Lung (tissue), 12 donors: ENCODE results near the gene MAP2. TPM values are rescaled to one million over a fixed set of nuclear protein-coding genes. Genes with fewer than 3 reads are reported as not detected.
"Not testable (repeated sequence)": the region's sequence is repeated elsewhere in the genome, so short reads cannot be mapped to it uniquely, and the experiment has no call there.

Source experiments
- ATAC-seq: fragments of 200-7000 bp; cut with Tn5 transposase; one replicate; pipeline ENCODE4 v1.9.1; 2020; ENCODE audit warnings: moderate number of reproducible peaks; ENCODE audit not compliant: insufficient read depth, low FRiP score
- DNase-seq, 3 donors: peaks; one replicate each; pipeline ENCODE4 v3.0.0-alpha.2; 2013 to 2017
- H3K27ac ChIP-seq, 2 donors: one replicate each; pipeline ENCODE4 v1.5.1; 2013; ENCODE audit warnings: mild to moderate bottlenecking in 2 of 2, moderate library complexity in 2 of 2, control low read depth in 1 of 2, inconsistent platforms in 1 of 2, low read depth in 1 of 2, low read length in 1 of 2
- H3K27me3 ChIP-seq, 3 donors: one replicate each; pipeline ENCODE4 v1.5.1; 2013; ENCODE audit warnings: low read length in 2 of 3; ENCODE audit not compliant: control insufficient read depth in 3 of 3, insufficient read depth in 3 of 3
- H3K36me3 ChIP-seq, 4 donors: one replicate each; pipeline ENCODE4 v1.5.1; 2013; ENCODE audit warnings: low read length in 4 of 4, mild to moderate bottlenecking in 1 of 4, moderate library complexity in 1 of 4; ENCODE audit not compliant: control insufficient read depth in 4 of 4, insufficient read depth in 4 of 4
- H3K4me1 ChIP-seq, 5 donors: one replicate each; pipeline ENCODE4 v1.5.1; 2013; ENCODE audit warnings: low read length in 5 of 5, mild to moderate bottlenecking in 2 of 5, moderate library complexity in 1 of 5; ENCODE audit not compliant: control insufficient read depth in 5 of 5, insufficient read depth in 5 of 5
- H3K4me3 ChIP-seq: one replicate; pipeline ENCODE4 v1.5.1; 2013; ENCODE audit warnings: mild to moderate bottlenecking, control low read depth, moderate library complexity
- H3K9ac ChIP-seq, 2 donors: one replicate each; pipeline ENCODE4 v1.5.1; 2013; ENCODE audit warnings: low read length in 2 of 2, control low read depth in 1 of 2; ENCODE audit not compliant: insufficient read depth in 1 of 2
- H3K9me3 ChIP-seq, 4 donors: one replicate each; pipeline ENCODE4 v1.5.1; 2013; ENCODE audit warnings: low read length in 3 of 4, mild to moderate bottlenecking in 1 of 4, moderate library complexity in 1 of 4; ENCODE audit not compliant: control insufficient read depth in 4 of 4, insufficient read depth in 3 of 4
- WGBS, 2 donors: extraction: QIAGEN DNeasy Blood & Tissue Kit; methylation state at CpG; one replicate each; pipeline ENCODE4 v1.1.7; 2013; 5-methylcytosine and 5-hydroxymethylcytosine counted together
- polyA plus RNA-seq, 2 donors: library from polyadenylated mRNA; stranded (reverse); fragments of 200-250 nt; gene quantifications; one replicate each; pipeline ENCODE4 v1.2.1, GENCODE V29; 2013
- total RNA-seq, 2 donors: library from RNA; depleted of rRNA in 1 of 2; stranded (reverse); fragments of >200 nt in 1 of 2; gene quantifications; one replicate each; pipeline ENCODE4 v1.2.1, GENCODE V29; 2014 to 2021
- TF ChIP-seq, protein P1 (sequence below): IDR thresholded peaks from 2 replicates; pipeline ENCODE4 v1.5.1; 2012; ENCODE audit warnings: mild to moderate bottlenecking; ENCODE audit errors: control extremely low read depth, extremely low read depth
- donor health status: control.
- donor health status: control.
- donor health status: Bipolar disorder and iron deficiency.
- donor health status: healthy.
- donor health status: DM: yes; HTN: yes; CAD: no.

MAP2 gene
- total and polyA plus RNA-seq, 4 donors: 6.5 to 18.7 (median 9.6) TPM

DNA sequence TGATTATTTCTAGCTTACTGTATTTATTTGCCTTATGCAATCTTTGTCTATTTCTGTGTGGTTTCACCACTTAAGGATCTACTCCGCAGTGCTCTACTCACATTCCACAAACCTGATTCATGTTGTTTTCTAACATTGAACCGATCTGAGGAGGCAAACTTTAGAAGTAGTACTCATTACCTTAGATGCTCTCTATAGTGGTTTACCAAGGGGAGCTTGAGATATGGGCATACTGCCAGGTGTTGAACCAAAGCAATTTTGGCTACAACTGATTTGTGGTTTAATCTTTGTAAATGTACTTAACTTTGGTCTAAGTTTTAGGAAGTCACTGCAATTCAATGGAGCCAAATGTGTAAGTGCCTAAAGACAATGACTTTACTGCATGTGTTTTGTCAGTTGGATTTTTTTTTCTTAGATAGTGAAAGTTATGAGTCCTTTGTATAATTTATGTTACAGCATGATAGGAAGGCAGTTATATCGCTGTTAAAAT is 50.1 kb downstream of the MAP2 start:
- Histone ChIP-seq H3K27ac (no peak overlapping the region), H3K4me1 (peaks cover 0 to 9% (median 0%) of the 10 kb centered on the region in 5 donors), H3K9me3 (no peaks in the 10 kb centered on the region), H3K9ac (no peak overlapping the region), H3K27me3 (no peaks in the 10 kb centered on the region), H3K4me3 (no peak overlapping the region), H3K36me3 (no peaks in the 10 kb centered on the region)
- peak in 2 of 3 donors; percentile 8 to 43 for DNase-seq
- ATAC-seq: peak; percentile 87
- TF ChIP-seq, protein P1, sequence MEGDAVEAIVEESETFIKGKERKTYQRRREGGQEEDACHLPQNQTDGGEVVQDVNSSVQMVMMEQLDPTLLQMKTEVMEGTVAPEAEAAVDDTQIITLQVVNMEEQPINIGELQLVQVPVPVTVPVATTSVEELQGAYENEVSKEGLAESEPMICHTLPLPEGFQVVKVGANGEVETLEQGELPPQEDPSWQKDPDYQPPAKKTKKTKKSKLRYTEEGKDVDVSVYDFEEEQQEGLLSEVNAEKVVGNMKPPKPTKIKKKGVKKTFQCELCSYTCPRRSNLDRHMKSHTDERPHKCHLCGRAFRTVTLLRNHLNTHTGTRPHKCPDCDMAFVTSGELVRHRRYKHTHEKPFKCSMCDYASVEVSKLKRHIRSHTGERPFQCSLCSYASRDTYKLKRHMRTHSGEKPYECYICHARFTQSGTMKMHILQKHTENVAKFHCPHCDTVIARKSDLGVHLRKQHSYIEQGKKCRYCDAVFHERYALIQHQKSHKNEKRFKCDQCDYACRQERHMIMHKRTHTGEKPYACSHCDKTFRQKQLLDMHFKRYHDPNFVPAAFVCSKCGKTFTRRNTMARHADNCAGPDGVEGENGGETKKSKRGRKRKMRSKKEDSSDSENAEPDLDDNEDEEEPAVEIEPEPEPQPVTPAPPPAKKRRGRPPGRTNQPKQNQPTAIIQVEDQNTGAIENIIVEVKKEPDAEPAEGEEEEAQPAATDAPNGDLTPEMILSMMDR: no peak
- 10 to 24% methylated on average over 3 of the region's 3 CpGs for WGBS, 2 donors

DNA sequence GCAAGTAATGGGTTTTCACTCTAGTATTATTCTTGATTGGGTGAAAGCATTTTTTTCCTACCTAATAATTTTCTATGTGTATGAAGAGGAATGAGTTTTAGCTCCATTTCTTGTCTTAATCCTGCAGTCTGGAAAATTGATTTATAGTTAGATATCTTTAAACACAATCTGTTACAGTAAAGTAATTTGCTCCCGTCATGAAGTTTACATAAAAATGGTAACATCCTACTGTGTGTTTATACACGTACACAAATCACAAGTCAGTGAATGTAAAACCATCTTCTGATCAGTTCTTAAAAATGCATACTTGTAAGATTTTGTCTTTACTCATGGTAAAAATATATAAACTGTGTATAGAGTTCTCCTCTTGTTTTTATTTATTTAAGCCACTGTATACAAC is 51.1 kb downstream of the MAP2 start:
- DNase-seq (no peak), ATAC-seq (no peak)
- Histone ChIP-seq H3K4me3 (no peak overlapping the region), H3K36me3 (no peaks in the 10 kb centered on the region), H3K4me1 (peaks cover 0 to 9% (median 0%) of the 10 kb centered on the region in 5 donors), H3K9me3 (no peaks in the 10 kb centered on the region), H3K9ac (no peak overlapping the region), H3K27ac (no peak overlapping the region), H3K27me3 (no peaks in the 10 kb centered on the region)
- TF ChIP-seq, protein P1: no peak
- 70 to 85% methylated on average over 2 of the region's 2 CpGs for WGBS, 2 donors

DNA sequence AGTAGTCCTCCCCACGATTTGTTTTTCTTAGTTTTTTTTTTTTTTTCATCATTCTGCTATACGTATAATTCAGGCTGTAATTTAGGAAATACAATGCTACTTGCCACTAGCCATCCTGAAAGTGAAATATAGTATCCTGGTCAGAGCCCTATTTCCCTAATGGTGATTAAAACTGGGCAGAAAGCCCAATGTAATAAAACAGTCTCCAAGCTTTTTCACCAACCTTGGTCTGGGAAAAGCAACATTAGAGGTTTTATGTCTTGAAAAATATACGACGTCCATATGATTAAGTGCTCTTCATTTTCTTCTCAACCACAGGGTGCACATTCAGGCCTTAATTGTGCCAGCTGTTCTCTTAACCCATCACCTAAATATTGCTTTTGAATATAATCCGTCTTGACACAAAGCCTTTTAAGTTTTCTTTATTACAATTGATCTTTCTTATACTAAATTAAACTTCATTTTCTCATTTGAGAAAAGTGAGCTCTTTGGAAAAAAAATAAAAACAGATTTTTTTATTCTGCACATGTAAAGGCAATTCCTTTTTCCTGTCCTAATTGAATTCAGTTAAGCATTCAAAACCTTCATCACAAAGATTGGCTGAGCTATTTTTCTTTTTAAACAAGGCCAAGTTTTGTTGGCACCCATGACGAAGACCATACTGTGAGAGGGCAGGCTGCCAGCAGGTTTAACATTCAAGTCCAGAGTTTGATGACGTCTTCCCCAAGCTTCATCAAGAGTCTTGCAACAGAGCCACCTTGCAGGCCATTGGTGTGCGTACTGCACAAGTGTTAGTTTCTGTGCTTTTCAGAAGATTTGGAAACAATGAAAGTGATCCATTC is 52.7 kb downstream of the MAP2 start:
- ATAC-seq (no peak), DNase-seq (peak; percentile 30 to 63 (median 62))
- 60 to 67% methylated on average over 8 of the region's 8 CpGs for WGBS, 2 donors
- TF ChIP-seq, protein P1: no peak
- Histone ChIP-seq H3K9ac (no peak overlapping the region), H3K4me3 (no peak overlapping the region), H3K27ac (no peak overlapping the region), H3K36me3 (no peaks in the 10 kb centered on the region), H3K27me3 (no peaks in the 10 kb centered on the region), H3K9me3 (no peaks in the 10 kb centered on the region), H3K4me1 (peaks cover 0 to 9% (median 0%) of the 10 kb centered on the region in 5 donors)

DNA sequence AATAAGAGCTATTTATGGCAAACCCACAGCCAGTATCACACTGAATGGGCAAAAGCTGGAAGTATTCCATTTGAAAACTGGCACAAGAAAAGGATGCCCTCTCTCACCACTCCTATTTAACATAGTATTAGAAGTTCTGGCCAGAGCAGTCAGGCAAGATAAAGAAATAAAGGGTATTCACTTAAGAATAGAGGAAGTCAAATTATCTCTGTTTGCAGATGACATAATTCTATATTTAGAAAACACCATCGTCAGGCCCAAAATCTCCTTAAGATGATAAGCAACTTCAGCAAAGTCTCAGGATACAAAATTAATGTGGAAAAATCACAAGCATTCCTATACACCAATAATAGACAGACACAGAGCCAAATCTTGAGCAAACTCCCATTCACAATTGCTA is 68.4 kb downstream of the MAP2 start:
- WGBS, 2 donors: 13 to 40% methylated on average over 1 of the region's 1 CpG
- not testable (repeated sequence) for H3K4me1 ChIP-seq, H3K9ac ChIP-seq

DNA sequence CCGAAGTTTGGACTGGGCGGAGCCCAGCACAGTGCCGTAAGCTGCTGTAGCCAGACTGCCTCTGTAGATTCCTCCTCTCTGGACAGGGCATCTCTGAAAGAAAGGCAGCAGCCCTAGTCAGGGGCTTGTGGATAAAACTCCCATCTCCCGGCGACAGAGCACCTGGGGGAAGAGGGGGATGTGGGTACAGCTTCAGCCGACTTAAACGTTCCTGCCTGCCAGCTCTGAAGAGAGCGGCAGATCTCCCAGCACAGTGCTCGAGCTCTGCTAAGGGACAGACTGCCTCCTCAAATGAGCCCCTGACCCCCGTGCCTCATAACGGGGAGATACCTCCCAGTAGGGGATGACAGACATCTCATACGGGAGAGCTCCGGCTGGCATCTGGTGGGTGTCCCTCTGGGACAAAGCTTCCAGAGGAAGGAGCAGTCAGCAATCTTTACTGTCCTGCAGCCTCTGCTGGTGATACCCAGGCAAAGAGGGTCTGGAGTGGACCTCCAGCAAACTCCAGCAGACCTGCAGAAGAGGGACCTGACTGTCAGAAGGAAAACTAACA is 71.3 kb downstream of the MAP2 start:
- not testable (repeated sequence) for ATAC-seq, H3K27me3 ChIP-seq, H3K9ac ChIP-seq, H3K9me3 ChIP-seq, H3K4me3 ChIP-seq, DNase-seq, H3K4me1 ChIP-seq, H3K36me3 ChIP-seq
- H3K27ac ChIP-seq: peak overlapping the region; percentile 75 to 83
- 80 to 87% methylated on average over 13 of the region's 13 CpGs for WGBS, 2 donors

More for the DNA sequence above, 68.4 kb downstream of the MAP2 start:
- H3K4me3 ChIP-seq, H3K9me3 ChIP-seq, H3K27ac ChIP-seq, H3K27me3 ChIP-seq, ATAC-seq, DNase-seq, H3K36me3 ChIP-seq: not testable (repeated sequence)
